Measurements from ENCODE around the gene TXNL4A. TPM values are rescaled to one million over a fixed set of nuclear protein-coding genes. Genes with fewer than 3 reads are reported as not detected.

TXNL4A gene
- total RNA-seq, 1 donor from 2014 or later = 84.7 TPM

GRCh38 chr18:79947881-79948610 lies 40.3 kb downstream of the TXNL4A start:
- H3K4me3 ChIP-seq (ENCODE audit: low read depth, low read length) = no peak overlapping the region
- TF ChIP-seq CTCF (conservative IDR thresholded peaks at IDR 0.05; ENCODE audit: low read depth, low read length) = no peak
- no peak for DNase-seq (ENCODE audit: low read depth)

GRCh38 chr18:79947054-79947755 lies 41.2 kb downstream of the TXNL4A start:
- DNase-seq (ENCODE audit: low read depth) = no peak
- H3K4me3 ChIP-seq (ENCODE audit: low read depth, low read length) = no peak overlapping the region
- no peak for TF ChIP-seq CTCF (conservative IDR thresholded peaks at IDR 0.05; ENCODE audit: low read depth, low read length)

GRCh38 chr18:79945118-79946042 lies 43.0 kb downstream of the TXNL4A start:
- DNase-seq (ENCODE audit: low read depth) = no peak
- TF ChIP-seq CTCF (conservative IDR thresholded peaks at IDR 0.05; ENCODE audit: low read depth, low read length) = no peak
- H3K4me3 ChIP-seq (ENCODE audit: low read depth, low read length) = no peak overlapping the region

GRCh38 chr18:79944746-79945117 lies 43.6 kb downstream of the TXNL4A start:
- H3K4me3 ChIP-seq (ENCODE audit: low read depth, low read length) = no peak overlapping the region
- TF ChIP-seq CTCF (conservative IDR thresholded peaks at IDR 0.05; ENCODE audit: low read depth, low read length) = no peak

GRCh38 chr18:79944126-79944731 lies 44.1 kb downstream of the TXNL4A start:
- DNase-seq (ENCODE audit: low read depth) = no peak
- no peak overlapping the region for H3K4me3 ChIP-seq (ENCODE audit: low read depth, low read length)
- no peak for TF ChIP-seq CTCF (conservative IDR thresholded peaks at IDR 0.05; ENCODE audit: low read depth, low read length)

More at GRCh38 chr18:79944746-79945117, 43.6 kb downstream of the TXNL4A start:
- DNase-seq (ENCODE audit: low read depth) = no peak

- no peak for DNase-seq (ENCODE audit: low read depth)
- H3K4me3 ChIP-seq (ENCODE audit: low read depth, low read length) = no peak overlapping the region
- no peak for TF ChIP-seq CTCF (conservative IDR thresholded peaks at IDR 0.05; ENCODE audit: low read depth, low read length)
These were observed 44.7 kb downstream of the TXNL4A start for GRCh38 chr18:79943608-79944125.
